ENCODE data around the gene CRYBG2. TPM values are rescaled to one million over a fixed set of nuclear protein-coding genes. Genes with fewer than 3 reads are reported as not detected.

Gene CRYBG2
- total and polyA plus RNA-seq, 10 of the 15 experiments (the other 5 are each of a cell fraction or from before 2014, with no cell fraction given): 0.03 to 1.2 (median 0.11) TPM; not detected in 4

DNA sequence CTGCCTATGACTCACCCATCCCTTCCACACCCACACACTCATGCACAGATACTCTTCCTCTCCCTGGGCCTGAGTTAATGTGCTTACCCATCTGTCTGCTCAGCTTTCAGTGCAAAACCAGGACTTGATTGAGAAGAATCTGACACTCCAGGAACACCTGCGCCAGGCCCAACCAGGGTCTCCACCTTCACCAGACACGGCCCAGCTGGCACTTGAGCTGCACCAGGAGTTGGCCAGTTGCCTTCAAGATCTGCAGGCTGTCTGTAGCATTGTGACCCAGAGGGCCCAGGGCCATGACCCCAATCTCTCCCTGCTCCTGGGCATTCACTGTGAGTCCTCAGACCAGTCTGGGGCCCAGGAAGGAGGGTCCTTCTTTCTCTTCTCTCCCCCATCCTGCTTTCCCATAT is 77.5 kb downstream of the CRYBG2 start (continued):
- TF ChIP-seq, protein P1, sequence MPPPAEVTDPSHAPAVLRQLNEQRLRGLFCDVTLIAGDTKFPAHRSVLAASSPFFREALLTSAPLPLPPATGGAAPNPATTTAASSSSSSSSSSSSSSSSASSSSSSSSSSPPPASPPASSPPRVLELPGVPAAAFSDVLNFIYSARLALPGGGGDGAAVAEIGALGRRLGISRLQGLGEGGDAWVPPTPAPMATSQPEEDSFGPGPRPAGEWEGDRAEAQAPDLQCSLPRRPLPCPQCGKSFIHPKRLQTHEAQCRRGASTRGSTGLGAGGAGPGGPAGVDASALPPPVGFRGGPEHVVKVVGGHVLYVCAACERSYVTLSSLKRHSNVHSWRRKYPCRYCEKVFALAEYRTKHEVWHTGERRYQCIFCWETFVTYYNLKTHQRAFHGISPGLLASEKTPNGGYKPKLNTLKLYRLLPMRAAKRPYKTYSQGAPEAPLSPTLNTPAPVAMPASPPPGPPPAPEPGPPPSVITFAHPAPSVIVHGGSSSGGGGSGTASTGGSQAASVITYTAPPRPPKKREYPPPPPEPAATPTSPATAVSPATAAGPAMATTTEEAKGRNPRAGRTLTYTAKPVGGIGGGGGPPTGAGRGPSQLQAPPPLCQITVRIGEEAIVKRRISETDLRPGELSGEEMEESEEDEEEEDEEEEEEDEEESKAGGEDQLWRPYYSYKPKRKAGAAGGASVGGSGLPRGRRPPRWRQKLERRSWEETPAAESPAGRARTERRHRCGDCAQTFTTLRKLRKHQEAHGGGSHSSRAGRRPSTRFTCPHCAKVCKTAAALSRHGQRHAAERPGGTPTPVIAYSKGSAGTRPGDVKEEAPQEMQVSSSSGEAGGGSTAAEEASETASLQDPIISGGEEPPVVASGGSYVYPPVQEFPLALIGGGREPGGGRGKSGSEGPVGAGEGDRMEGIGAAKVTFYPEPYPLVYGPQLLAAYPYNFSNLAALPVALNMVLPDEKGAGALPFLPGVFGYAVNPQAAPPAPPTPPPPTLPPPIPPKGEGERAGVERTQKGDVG (CRISPR knock-in tag; IDR thresholded peaks at IDR 0.05): no peak

DNA sequence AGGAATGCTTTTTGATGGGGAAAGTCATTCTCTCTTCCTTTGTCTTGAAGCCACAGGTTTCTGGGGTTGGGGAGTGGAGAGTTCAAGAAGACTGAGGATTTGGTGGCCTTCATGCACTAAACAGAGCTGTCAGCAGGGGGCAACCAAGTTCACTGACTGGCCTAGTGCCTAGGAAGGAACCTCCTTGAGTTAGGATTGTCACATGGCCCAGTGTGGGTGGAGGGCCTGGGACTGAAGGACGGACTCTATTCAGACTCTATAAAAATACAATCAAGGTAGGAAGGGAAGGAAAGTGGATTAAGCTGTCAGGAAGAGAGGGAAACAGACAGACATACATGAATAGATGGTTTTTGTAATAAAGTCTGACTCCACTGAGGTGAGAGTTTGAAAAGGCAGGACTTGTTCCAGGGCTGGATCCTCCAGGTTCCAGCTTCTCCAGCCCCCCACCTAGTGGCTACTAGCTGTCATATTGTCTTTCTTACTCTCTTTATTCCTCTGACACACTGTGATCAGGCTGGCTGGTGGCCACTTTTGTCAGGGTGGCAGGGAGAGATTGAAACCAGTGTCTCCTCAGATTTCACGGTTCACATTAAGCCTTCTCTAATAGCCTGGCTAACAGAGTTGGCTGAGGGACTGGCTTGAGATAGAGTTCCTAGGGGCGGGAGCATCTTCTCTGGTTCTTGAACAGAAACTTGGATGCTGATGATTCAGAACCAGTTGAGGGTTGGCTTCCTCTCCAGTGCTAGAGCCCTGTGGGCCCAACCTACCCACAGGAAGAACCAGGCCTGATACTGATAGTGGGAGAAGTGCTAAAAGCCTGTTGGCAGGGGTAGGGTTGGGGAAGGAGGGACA is 78.1 kb downstream of the CRYBG2 start:
- WGBS (ENCODE audit: insufficient coverage, insufficient replicate concordance, low lambda C conversion rate, missing lambda C conversion rate): 8% methylated on average over 3 of the region's 3 CpGs
- H3K9ac ChIP-seq (ENCODE audit: control insufficient read depth, insufficient read depth, low read length): no peak overlapping the region
- H2AFZ ChIP-seq (ENCODE audit: control insufficient read depth, low read depth, low read length): peak overlapping the region; percentile 40
- no peaks in the 10 kb centered on the region for H3K27me3 ChIP-seq (replicated peaks in 1 of 2; ENCODE audit: control insufficient read depth in 2 of 2, insufficient read depth in 2 of 2, low read length in 1 of 2)
- peaks cover 36% of the 10 kb centered on the region for H3K4me1 ChIP-seq (ENCODE audit: control insufficient read depth, insufficient read depth, low read length)
- H3K36me3 ChIP-seq (ENCODE audit: control insufficient read depth in 2 of 2, insufficient read depth in 2 of 2, low read length in 1 of 2): peaks cover 13 to 19% of the 10 kb centered on the region in 2 experiments
- DNase-seq (ENCODE audit: low read depth, low spot score): no peak
- intact Hi-C loops (cut with micrococcal nuclease; ENCODE audit: unreplicated experiment): loop anchor here (1.0 kb wide), 1 partner anchor 45 kb away; no protein-coding TSS in a partner anchor
- no peaks in the 10 kb centered on the region for H3K9me3 ChIP-seq (replicated peaks; ENCODE audit: control insufficient read depth, insufficient read depth, low read length)
- H3K4me3 ChIP-seq: no peak overlapping the region
- peak overlapping the region; percentile 52; the same call in 1 of the 2 replicates for H3K27ac ChIP-seq (ENCODE audit: control insufficient read depth, insufficient read depth)
- POLR2A ChIA-PET: interaction anchor here (0.6 to 1.7 kb wide), 3 partner anchors 13 to 1033 kb away, joined by 5 to 6 read pairs (median 6); no protein-coding TSS in a partner anchor
- in situ Hi-C loops (cut with MboI): no loop called here
- CTCF ChIA-PET: interaction anchor here (0.7 to 18.0 kb wide), 23 partner anchors 9 to 224 kb away, joined by 3 to 879 read pairs (median 5); partner anchors contain the start of genes CD52, CEP85 and ZNF593
- no TSS peak for BruUV-seq (replicated peaks)
- SMC1A ChIA-PET (ENCODE audit: uncharacterized antibody, unreplicated experiment): interaction anchor here (0.9 to 9.1 kb wide), 10 partner anchors 9 to 141 kb away, joined by 3 to 119 read pairs (median 3); partner anchors contain the start of gene CD52
- FAIRE-seq: peak; percentile 80
- no peaks in the 10 kb centered on the region for H4K20me1 ChIP-seq (ENCODE audit: control insufficient read depth, insufficient read depth)
- ATAC-seq: peak; percentile 64
- RAD21 ChIA-PET (ENCODE audit: unreplicated experiment): interaction anchor here (0.7 to 8.9 kb wide), 8 partner anchors 9 to 431 kb away, joined by 3 to 113 read pairs (median 7); partner anchors contain the start of gene CD52
- no peak overlapping the region for H3K4me2 ChIP-seq (ENCODE audit: control insufficient read depth, insufficient read depth)
- peaks cover 17% of the 10 kb centered on the region for H3K79me2 ChIP-seq (ENCODE audit: control insufficient read depth, insufficient read depth, low read length)
- TF ChIP-seq MAX (IDR thresholded peaks at IDR 0.05; ENCODE audit: low read depth, low read length) (no peak), CREB1 (IDR thresholded peaks at IDR 0.05; ENCODE audit: low read depth) (0 out of 2 replicates have a peak, but pooled peaks have one; percentile 23), ETV6 (conservative IDR thresholded peaks at IDR 0.05 in 1 of 2, IDR thresholded peaks at IDR 0.05 in 1 of 2; ENCODE audit: borderline replicate concordance in 1 of 2, low read depth in 1 of 2) (no peak), IKZF1 (conservative IDR thresholded peaks at IDR 0.05) (peak; percentile 44; the same call in 1 of the 2 replicates), TARDBP (IDR thresholded peaks at IDR 0.05; ENCODE audit: borderline replicate concordance) (no peak), FOXM1 (IDR thresholded peaks at IDR 0.05; ENCODE audit: low read depth, low read length) (no peak), CBX5 (IDR thresholded peaks at IDR 0.05; ENCODE audit: low read depth) (no peak), ZZZ3 (IDR thresholded peaks at IDR 0.05; ENCODE audit: control insufficient read depth, insufficient read length, low read depth) (no peak), PKNOX1 (IDR thresholded peaks at IDR 0.05) (0 out of 2 replicates have a peak, but pooled peaks have one; percentile 18), JUND (IDR thresholded peaks at IDR 0.05; ENCODE audit: low read depth, low read length) (no peak), RAD51 (IDR thresholded peaks at IDR 0.05) (peak; percentile 91), SPI1 (IDR thresholded peaks at IDR 0.05; ENCODE audit: borderline replicate concordance, insufficient read depth, low read depth, low read length) (no peak), ZNF384 (IDR thresholded peaks at IDR 0.05; ENCODE audit: borderline replicate concordance, low read depth, low read length) (no peak)

Data from GM12878 (cell line).